Measurements from ENCODE around the gene DOC2A.
A peak's percentile ranks its signal among the peaks of the same experiment; 100 is the strongest.

Gene DOC2A

GRCh38 chr16:29992344-29992967 lies 18.4 kb downstream of the DOC2A start:
- TF ChIP-seq CTCF (IDR thresholded peaks at IDR 0.05; ENCODE audit: low read length, missing control alignments): no peak
- DNase-seq (ENCODE audit: low read depth): peak; percentile 39
- no peak overlapping the region for H3K4me3 ChIP-seq (replicated peaks; ENCODE audit: low read depth, low read length)

- no peak overlapping the region for H3K4me3 ChIP-seq (replicated peaks; ENCODE audit: low read depth, low read length)
Observed at GRCh38 chr16:29991571-29991904, 19.3 kb downstream of the DOC2A start.

GRCh38 chr16:29990883-29991570 lies 19.8 kb downstream of the DOC2A start:
- no peak for TF ChIP-seq CTCF (IDR thresholded peaks at IDR 0.05; ENCODE audit: low read length, missing control alignments)
- H3K4me3 ChIP-seq (replicated peaks; ENCODE audit: low read depth, low read length): no peak overlapping the region
- DNase-seq (ENCODE audit: low read depth): no peak

More at GRCh38 chr16:29991571-29991904, 19.3 kb downstream of the DOC2A start:
- DNase-seq (ENCODE audit: low read depth): no peak
- TF ChIP-seq CTCF (IDR thresholded peaks at IDR 0.05; ENCODE audit: low read length, missing control alignments): no peak

GRCh38 chr16:29990034-29990433 lies 20.8 kb downstream of the DOC2A start:
- H3K4me3 ChIP-seq (replicated peaks; ENCODE audit: low read depth, low read length): no peak overlapping the region
- TF ChIP-seq CTCF (IDR thresholded peaks at IDR 0.05; ENCODE audit: low read length, missing control alignments): no peak
- DNase-seq (ENCODE audit: low read depth): no peak

- DNase-seq (ENCODE audit: low read depth): no peak
- no peak for TF ChIP-seq CTCF (IDR thresholded peaks at IDR 0.05; ENCODE audit: low read length, missing control alignments)
- H3K4me3 ChIP-seq (replicated peaks; ENCODE audit: low read depth, low read length): no peak overlapping the region
Observed at GRCh38 chr16:29989111-29989858, 21.5 kb downstream of the DOC2A start.

GRCh38 chr16:29988346-29989075 lies 22.3 kb downstream of the DOC2A start:
- no peak overlapping the region for H3K4me3 ChIP-seq (replicated peaks; ENCODE audit: low read depth, low read length)
- TF ChIP-seq CTCF (IDR thresholded peaks at IDR 0.05; ENCODE audit: low read length, missing control alignments): no peak
- DNase-seq (ENCODE audit: low read depth): no peak
